ENCODE results near the gene KCNQ1.

DNA sequence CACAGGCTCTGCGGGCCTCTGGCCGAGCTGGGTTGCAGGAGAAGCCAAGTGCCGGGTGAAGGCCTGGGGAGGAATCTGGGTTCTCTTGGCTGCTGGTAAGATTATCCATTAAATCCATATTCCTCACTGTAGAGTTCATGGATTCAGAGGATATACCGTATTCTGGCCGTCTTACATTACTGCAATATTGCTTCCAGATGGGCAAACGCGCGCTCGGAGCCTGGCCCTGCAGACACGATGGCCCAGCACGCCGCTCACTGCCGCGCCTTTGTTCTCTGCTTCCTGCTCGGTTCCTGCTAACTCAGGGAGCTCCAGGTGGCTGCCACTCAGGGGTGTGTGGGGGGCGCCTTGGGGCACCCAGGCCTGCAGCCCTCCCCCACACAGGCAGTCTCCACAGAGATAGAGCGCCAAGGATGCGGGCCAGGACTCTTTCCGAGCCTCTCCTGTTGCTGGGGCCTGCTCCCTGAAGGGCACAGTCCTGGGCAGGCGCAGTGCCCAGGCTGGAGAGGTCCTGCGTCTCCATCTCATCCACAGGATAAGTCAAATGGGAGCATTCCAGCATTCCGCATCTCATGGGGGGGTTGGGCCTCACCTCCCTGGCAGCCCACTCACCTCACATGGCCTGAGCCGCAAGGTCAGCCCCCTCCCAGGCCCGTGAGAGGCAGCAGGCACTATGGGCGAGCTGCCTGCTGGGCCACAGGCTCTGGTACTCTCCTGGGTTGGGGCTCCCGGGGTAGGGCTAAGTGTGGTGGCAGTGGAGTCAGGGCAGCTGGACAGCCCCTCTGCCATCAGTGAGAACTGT, 269.1 kb downstream of the KCNQ1 start:
- TF ChIP-seq EZH2 (IDR thresholded peaks at IDR 0.05; ENCODE audit: insufficient read depth, poor library complexity, severe bottlenecking) (no peak), EZH2phosphoT487 (IDR thresholded peaks at IDR 0.05; ENCODE audit: insufficient read depth, low read depth) (no peak)
